Measurements from ENCODE around the gene INA. TPM values are rescaled to one million over a fixed set of nuclear protein-coding genes. Genes with fewer than 3 reads are reported as not detected.

Gene INA
- 10 to 100 TPM in 2 of 9 donors, 1 to 10 TPM in 2, under 1 TPM in 4, not detected in 1; 0.18 to 11.1 (median 3.9) TPM for total RNA-seq
- polyA plus RNA-seq, result 10 to 100 TPM in 2 of 3 donors, 1 to 10 TPM in 1; 4.7 to 18.3 (median 14.8) TPM
- long read RNA-seq, donor 1, result 0 reads
- long read RNA-seq, donor 2, partial matches to known transcripts, result 0 of 2 reads
- long read RNA-seq, donor 2, other reads (novel, unspliced or antisense), result 0 of 2 reads
- long read RNA-seq, donor 3, partial matches to known transcripts, result 0 of 1 reads
- long read RNA-seq, donor 3, other reads (novel, unspliced or antisense), result 0 of 1 reads
- long read RNA-seq, donor 4, result 0 reads
- long read RNA-seq, donor 5, partial matches to known transcripts, result 0 of 1 reads
- long read RNA-seq, donor 5, other reads (novel, unspliced or antisense), result 0 of 1 reads
- long read RNA-seq, donor 6, transcript INA-201 (3 exons, 3,231 nt), result major isoform, 5 of 7 reads
- long read RNA-seq, donor 6, partial matches to known transcripts, result 0 of 7 reads
- long read RNA-seq, donor 6, other reads (novel, unspliced or antisense), result 2 of 7 reads
- long read RNA-seq, donor 7, result 0 reads
- long read RNA-seq, donor 8, result 0 reads
- long read RNA-seq, donor 9, partial matches to known transcripts, result 0 of 1 reads
- long read RNA-seq, donor 9, other reads (novel, unspliced or antisense), result 0 of 1 reads
- long read RNA-seq, donor 10, partial matches to known transcripts, result 0 of 3 reads
- long read RNA-seq, donor 10, other reads (novel, unspliced or antisense), result 0 of 3 reads

GRCh38 chr10:103276896-103277712, at the start of gene INA:
INA (plus strand) TSS chr10:103277138; CDS start chr10:103277212, 74 bp downstream.
- Histone ChIP-seq H3K27ac (peak within 1 kb of the TSS in 1 of 5 donors; percentile 32), H3K4me1 (replicated peaks in 1 of 2) (peaks cover 8 to 20% of the 10 kb centered on the region in 2 donors), H3K36me3 (replicated peaks in 1 of 2) (no peaks in the 10 kb centered on the region), H3K27me3 (peaks cover 25% of the 10 kb centered on the region), H3K4me3 (peak within 1 kb of the TSS in 1 of 4 donors; percentile 40), H3K9me3 (replicated peaks in 1 of 3) (no peaks in the 10 kb centered on the region)
- intact Hi-C loops (cut with DNase I), result no loop called here
- peak in 3 of 7 donors; percentile 12 to 80 (median 45) for DNase-seq
- WGBS, 4 donors, result 0 to 2% (median 1%) methylated on average over 16 to 105 of the region's 105 CpGs; no CpG with 5 or more reads in 1 of the 4 donors
- TF ChIP-seq POLR2A (IDR thresholded peaks at IDR 0.05) (peak in 1 of 2 donors; percentile 51), CTCF (IDR thresholded peaks at IDR 0.05) (no peak)

DNA sequence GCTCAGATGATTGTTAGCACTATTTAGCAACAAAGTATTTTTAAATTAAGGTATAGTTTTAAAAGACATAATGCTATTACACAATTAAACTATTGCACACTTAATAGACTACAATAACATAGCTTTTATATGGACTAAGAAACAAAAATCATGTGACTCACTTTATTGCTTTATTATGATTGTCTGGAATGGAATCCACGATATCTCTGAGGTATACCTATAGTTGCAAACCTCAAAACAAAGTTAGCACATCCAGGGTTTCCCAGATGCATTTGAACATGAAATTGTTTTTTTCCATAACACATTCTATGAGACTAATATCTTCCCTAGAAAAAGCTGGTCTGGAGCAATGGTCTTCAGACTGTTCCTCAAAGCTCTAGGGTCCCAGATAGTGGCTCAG, 49.5 kb upstream of the INA start:
- TF ChIP-seq CTCF (IDR thresholded peaks at IDR 0.05), result no peak
- Histone ChIP-seq H3K27me3 (no peaks in the 10 kb centered on the region), H3K4me3 (no peak overlapping the region), H3K4me1 (replicated peaks in 1 of 2) (peaks cover 0 to 12% of the 10 kb centered on the region in 2 donors), H3K36me3 (replicated peaks in 1 of 2) (no peaks in the 10 kb centered on the region), H3K9me3 (replicated peaks in 1 of 3) (peaks cover 0 to 9% (median 0%) of the 10 kb centered on the region in 3 donors), H3K27ac (no peak overlapping the region)
- no peak for DNase-seq
- intact Hi-C loops (cut with DNase I), result no loop called here
- 89 to 100% (median 92%) methylated on average over 1 of the region's 1 CpG for WGBS, 4 donors

- WGBS, 4 donors, result 33 to 56% (median 53%) methylated on average over 4 of the region's 4 CpGs
- Histone ChIP-seq H3K4me3 (no peak overlapping the region), H3K36me3 (replicated peaks in 1 of 2) (no peaks in the 10 kb centered on the region), H3K4me1 (replicated peaks in 1 of 2) (peaks cover 0 to 12% of the 10 kb centered on the region in 2 donors), H3K27ac (peak overlapping the region in 1 of 5 donors; percentile 24), H3K9me3 (replicated peaks in 1 of 3) (no peaks in the 10 kb centered on the region), H3K27me3 (no peaks in the 10 kb centered on the region)
- intact Hi-C loops (cut with DNase I), result no loop called here
- peak in 2 of 7 donors; percentile 37 to 59 for DNase-seq
- TF ChIP-seq CTCF (IDR thresholded peaks at IDR 0.05) (no peak), POLR2A (IDR thresholded peaks at IDR 0.05) (no peak)
Measured at GRCh38 chr10:103231047-103231551, 45.8 kb upstream of the INA start.
